CD14-positive monocyte (primary cell): ENCODE data around the gene PIWIL4. TPM values are rescaled to one million over a fixed set of nuclear protein-coding genes. Genes with fewer than 3 reads are reported as not detected.
A peak's percentile ranks its signal among the peaks of the same experiment; 100 is the strongest.

Experiments
- DNase-seq, 3 donors: peaks; one replicate each; pipeline ENCODE4 v3.0.0-alpha.2; 2011 to 2022
- H2AFZ ChIP-seq: 2 replicates; pipeline ENCODE4 v1.6.0; 2012; ENCODE audit warnings: mild to moderate bottlenecking, low read depth, low read length, inconsistent platforms; ENCODE audit not compliant: insufficient read depth, poor library complexity, severe bottlenecking
- H3K27ac ChIP-seq, 2 donors: 1 replicate in 1 of 2; 2 replicates in 1 of 2; pipeline ENCODE4 v1.5.1; 2012 to 2013; ENCODE audit warnings: low read length in 2 of 2, control low read depth in 1 of 2, inconsistent platforms in 1 of 2, low read depth in 1 of 2, mild to moderate bottlenecking in 1 of 2
- H3K27me3 ChIP-seq, 2 donors: one replicate each; pipeline versions ENCODE4 v1.6.0 to v1.6.1; 2011 to 2013; ENCODE audit warnings: low read length in 2 of 2; ENCODE audit not compliant: control insufficient read depth in 2 of 2, insufficient read depth in 2 of 2
- H3K36me3 ChIP-seq, 2 donors: replicated peaks in 1 of 2; 1 replicate in 1 of 2; 2 replicates in 1 of 2; pipeline versions ENCODE4 v1.5.1 to v1.6.1; 2012 to 2013; ENCODE audit warnings: low read length in 2 of 2, control low read depth in 1 of 2, inconsistent platforms in 1 of 2, mild to moderate bottlenecking in 1 of 2; ENCODE audit not compliant: insufficient read depth in 2 of 2, control insufficient read depth in 1 of 2
- H3K4me1 ChIP-seq, 2 donors: 1 replicate in 1 of 2; 2 replicates in 1 of 2; pipeline versions ENCODE4 v1.5.1 to v1.6.1; 2012 to 2013; ENCODE audit warnings: low read length in 2 of 2, control low read depth in 1 of 2, inconsistent platforms in 1 of 2, mild to moderate bottlenecking in 1 of 2, moderate library complexity in 1 of 2; ENCODE audit not compliant: insufficient read depth in 2 of 2, control insufficient read depth in 1 of 2
- H3K4me2 ChIP-seq: replicated peaks from 2 replicates; pipeline ENCODE3; 2012; ENCODE audit warnings: low read length, moderate library complexity, mild to moderate bottlenecking; ENCODE audit not compliant: poor library complexity, severe bottlenecking; ENCODE audit errors: extremely low read depth
- H3K4me3 ChIP-seq, 3 experiments: fragments of 200-600 bp in 1 of 3; sonication (generic) in 1 of 3; replicated peaks in 1 of 3; 1 replicate in 2 of 3; 2 replicates in 1 of 3; pipeline ENCODE4 v1.5.1; 2011 to 2013; ENCODE audit warnings: low read length in 3 of 3, mild to moderate bottlenecking in 3 of 3, control low read depth in 2 of 3, low read depth in 2 of 3, inconsistent platforms in 1 of 3, moderate library complexity in 1 of 3
- H3K79me2 ChIP-seq: 2 replicates; pipeline ENCODE4 v1.6.0; 2012; ENCODE audit warnings: mild to moderate bottlenecking, control low read depth, inconsistent platforms, low read length, moderate library complexity; ENCODE audit not compliant: insufficient read depth
- H3K9ac ChIP-seq: 2 replicates; pipeline ENCODE4 v1.6.0; 2017; ENCODE audit warnings: low read length, mild to moderate bottlenecking; ENCODE audit not compliant: insufficient read depth, poor library complexity, severe bottlenecking
- H3K9me3 ChIP-seq, 2 donors: replicated peaks in 1 of 2; 1 replicate in 1 of 2; 2 replicates in 1 of 2; pipeline versions ENCODE4 v1.5.1 to v1.6.1; 2012 to 2013; ENCODE audit warnings: low read length in 2 of 2, control low read depth in 1 of 2; ENCODE audit not compliant: control insufficient read depth in 1 of 2, insufficient read depth in 1 of 2
- H4K20me1 ChIP-seq: 2 replicates; pipeline ENCODE4 v1.6.0; 2012; ENCODE audit warnings: mild to moderate bottlenecking, low read length, control low read depth, moderate library complexity; ENCODE audit not compliant: insufficient read depth
- H3K27ac Mint-ChIP-seq, 7 donors: one replicate each; pipeline ENCODE4 v1.8.0; 2020; ENCODE audit warnings: mild to moderate bottlenecking in 7 of 7, mixed read lengths in 7 of 7, moderate library complexity in 6 of 7, inconsistent platforms in 2 of 7
- H3K27me3 Mint-ChIP-seq, 3 donors: one replicate each; pipeline ENCODE4 v1.8.0; 2021 to 2022; ENCODE audit warnings: low read depth in 3 of 3, mild to moderate bottlenecking in 3 of 3, mixed read lengths in 3 of 3, moderate library complexity in 3 of 3, inconsistent platforms in 1 of 3
- H3K36me3 Mint-ChIP-seq, 2 donors: one replicate each; pipeline ENCODE4 v1.8.0; 2020; ENCODE audit warnings: mixed read lengths in 2 of 2, inconsistent platforms in 1 of 2, mild to moderate bottlenecking in 1 of 2
- H3K4me1 Mint-ChIP-seq: one replicate; pipeline ENCODE4 v1.8.0; 2020; ENCODE audit warnings: mild to moderate bottlenecking, mixed read lengths
- H3K4me3 Mint-ChIP-seq, 2 donors: one replicate each; pipeline ENCODE4 v1.8.0; 2020; ENCODE audit warnings: mild to moderate bottlenecking in 2 of 2, mixed read lengths in 2 of 2, moderate library complexity in 1 of 2
- H3K9me3 Mint-ChIP-seq, 7 donors: one replicate each; pipeline ENCODE4 v1.8.0; 2020 to 2022; ENCODE audit warnings: mixed read lengths in 7 of 7, mild to moderate bottlenecking in 6 of 7, moderate library complexity in 6 of 7, inconsistent platforms in 2 of 7
- CTCF ChIP-seq: fragments of 200-600 bp; IDR thresholded peaks from one replicate; pipeline ENCODE4 v1.8.0; 2022; ENCODE audit warnings: antibody characterized with exemption, mild to moderate bottlenecking
- WGBS: methylation state at CpG from one replicate; pipeline ENCODE4 v1.1.5; 2013; ENCODE audit warnings: missing lambda C conversion rate; ENCODE audit not compliant: insufficient coverage; 5-methylcytosine and 5-hydroxymethylcytosine counted together
- intact Hi-C, 2 donors: fragments of 100-400 bp; cut with micrococcal nuclease; formaldehyde crosslinking; loops; one replicate each; pipeline versions ENCODE4 v1.15.0 to v1.15.1; 2023
- polyA plus RNA-seq, 3 donors: library from polyadenylated mRNA; depleted of rRNA in 1 of 3; unstranded in 2 of 3; stranded (reverse) in 1 of 3; fragments of 300-500 nt in 2 of 3; fragments of >200 nt in 1 of 3; fragmentation: Illumina TruSeq in 2 of 3; gene quantifications; 1 replicate in 2 of 3; 2 replicates in 1 of 3; pipeline ENCODE4 v1.2.3, GENCODE V29; 2012 to 2021

Gene PIWIL4
- polyA plus RNA-seq, 3 donors: 0.98 to 14.2 (median 1.1) TPM

GRCh38 chr11:94638301-94638901, 71.2 kb downstream of the PIWIL4 start:
- DNase-seq: peak; percentile 44 to 46 (median 46)
- Histone ChIP-seq H3K9ac (peak overlapping the region; percentile 62), H4K20me1 (no peaks in the 10 kb centered on the region), H3K36me3 (no peaks in the 10 kb centered on the region), H3K9me3 (no peaks in the 10 kb centered on the region), H3K4me1 (peaks cover 47% of the 10 kb centered on the region in 2 donors), H2AFZ (peak overlapping the region; percentile 77), H3K27ac (peak overlapping the region; percentile 61 to 94), H3K27me3 (no peaks in the 10 kb centered on the region), H3K4me3 (peak overlapping the region; percentile 13 to 71 (median 56)), H3K4me2 (peak overlapping the region; percentile 79), H3K79me2 (no peaks in the 10 kb centered on the region)
- TF ChIP-seq CTCF: no peak
- WGBS: no CpG with 5 or more reads among the region's 4 CpGs
- peak overlapping the region; percentile 91 to 95 (median 93) for H3K27ac Mint-ChIP-seq
- no peaks in the 10 kb centered on the region for H3K36me3 Mint-ChIP-seq
- peaks cover 60% of the 10 kb centered on the region for H3K4me1 Mint-ChIP-seq
- peaks cover 0 to 2% (median 0%) of the 10 kb centered on the region in 7 donors for H3K9me3 Mint-ChIP-seq
- H3K27me3 Mint-ChIP-seq: peaks cover 0 to 4% (median 3%) of the 10 kb centered on the region in 3 donors
- H3K4me3 Mint-ChIP-seq: peak overlapping the region; percentile 65 to 86
- intact Hi-C loops: no loop called here

- Histone ChIP-seq H3K4me1 (peaks cover 47% of the 10 kb centered on the region in 2 donors), H3K27me3 (no peaks in the 10 kb centered on the region), H3K9me3 (no peaks in the 10 kb centered on the region), H3K4me2 (peak overlapping the region; percentile 79), H4K20me1 (no peaks in the 10 kb centered on the region), H3K4me3 (peak overlapping the region; percentile 13 to 71 (median 56)), H3K27ac (peak overlapping the region; percentile 61 to 94), H3K79me2 (no peaks in the 10 kb centered on the region), H2AFZ (peak overlapping the region; percentile 77), H3K9ac (peak overlapping the region; percentile 62), H3K36me3 (no peaks in the 10 kb centered on the region)
- TF ChIP-seq CTCF: no peak
- Mint-ChIP-seq H3K27me3 (peaks cover 0 to 6% (median 3%) of the 10 kb centered on the region in 3 donors), H3K4me3 (peak overlapping the region; percentile 65 to 86), H3K9me3 (peaks cover 0 to 2% (median 0%) of the 10 kb centered on the region in 7 donors), H3K36me3 (no peaks in the 10 kb centered on the region), H3K4me1 (peaks cover 65% of the 10 kb centered on the region), H3K27ac (peak overlapping the region; percentile 91 to 95 (median 93))
- DNase-seq: peak; percentile 67 to 79 (median 67)
- WGBS: 53% methylated on average over 2 of the region's 4 CpGs
- intact Hi-C loops: no loop called here
Observed at GRCh38 chr11:94638902-94639373, 71.8 kb downstream of the PIWIL4 start.
